ENCODE measurements around the gene SEMA3A. TPM values are rescaled to one million over a fixed set of nuclear protein-coding genes. Genes with fewer than 3 reads are reported as not detected.
A peak's percentile ranks its signal among the peaks of the same experiment; 100 is the strongest.
"Not testable (repeated sequence)": the region's sequence is repeated elsewhere in the genome, so short reads cannot be mapped to it uniquely, and the experiment has no call there.

Gene SEMA3A
- total RNA-seq (under 1 TPM; 0.15 to 0.79 (median 0.43) TPM), polyA plus RNA-seq (under 1 TPM; 0.05 to 0.32 (median 0.14) TPM)
- long read RNA-seq, donor 1 = 0 reads
- long read RNA-seq, donor 2, full-length matches to known transcripts = 1 of 1 reads
- long read RNA-seq, donor 2, partial matches to known transcripts = 0 of 1 reads
- long read RNA-seq, donor 2, other reads (novel, unspliced or antisense) = 0 of 1 reads

DNA sequence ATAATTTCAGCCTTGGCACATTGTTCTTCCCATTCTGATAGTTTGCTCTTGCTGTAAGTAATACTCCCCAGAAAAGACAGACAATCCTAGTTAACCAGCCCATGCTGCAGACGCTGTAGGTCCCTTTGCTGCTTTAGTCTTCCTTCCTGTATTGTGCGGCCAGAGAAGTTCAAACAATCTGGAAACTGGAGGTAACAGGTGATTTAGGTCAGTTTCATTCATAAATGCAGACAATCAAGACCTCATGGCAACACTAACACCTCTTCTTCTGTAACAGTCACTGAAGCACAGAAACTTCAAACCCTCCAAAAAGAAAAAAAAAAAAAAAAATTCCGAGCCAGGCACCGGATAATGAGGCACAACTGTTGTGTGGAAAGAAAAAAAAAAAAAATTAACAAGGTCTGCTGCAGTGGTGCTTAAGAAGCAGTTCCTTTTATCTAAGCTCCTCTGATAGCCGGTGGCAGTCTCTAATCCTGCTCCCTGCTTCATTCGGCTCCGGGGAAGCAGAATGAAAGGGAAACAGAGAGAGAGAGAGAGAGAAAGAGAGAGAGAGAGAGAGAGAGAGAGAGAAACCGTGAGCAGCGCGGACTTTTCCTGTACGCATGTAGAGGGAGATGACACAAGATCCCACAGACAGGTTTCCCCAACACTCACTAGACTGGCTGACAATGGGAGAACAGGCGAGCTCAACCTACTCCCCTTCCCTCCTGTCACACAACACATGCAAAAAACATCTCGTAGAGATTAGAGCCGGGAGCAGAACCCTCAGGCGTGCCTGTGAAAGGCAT lies at the start of gene SEMA3A:
TSS of gene SEMA3A (minus strand) at position 306 of the 788 bp plus-strand sequence. CDS start at position 103, 203 bp downstream.
- TF ChIP-seq, protein P1, sequence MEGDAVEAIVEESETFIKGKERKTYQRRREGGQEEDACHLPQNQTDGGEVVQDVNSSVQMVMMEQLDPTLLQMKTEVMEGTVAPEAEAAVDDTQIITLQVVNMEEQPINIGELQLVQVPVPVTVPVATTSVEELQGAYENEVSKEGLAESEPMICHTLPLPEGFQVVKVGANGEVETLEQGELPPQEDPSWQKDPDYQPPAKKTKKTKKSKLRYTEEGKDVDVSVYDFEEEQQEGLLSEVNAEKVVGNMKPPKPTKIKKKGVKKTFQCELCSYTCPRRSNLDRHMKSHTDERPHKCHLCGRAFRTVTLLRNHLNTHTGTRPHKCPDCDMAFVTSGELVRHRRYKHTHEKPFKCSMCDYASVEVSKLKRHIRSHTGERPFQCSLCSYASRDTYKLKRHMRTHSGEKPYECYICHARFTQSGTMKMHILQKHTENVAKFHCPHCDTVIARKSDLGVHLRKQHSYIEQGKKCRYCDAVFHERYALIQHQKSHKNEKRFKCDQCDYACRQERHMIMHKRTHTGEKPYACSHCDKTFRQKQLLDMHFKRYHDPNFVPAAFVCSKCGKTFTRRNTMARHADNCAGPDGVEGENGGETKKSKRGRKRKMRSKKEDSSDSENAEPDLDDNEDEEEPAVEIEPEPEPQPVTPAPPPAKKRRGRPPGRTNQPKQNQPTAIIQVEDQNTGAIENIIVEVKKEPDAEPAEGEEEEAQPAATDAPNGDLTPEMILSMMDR (IDR thresholded peaks at IDR 0.05) = no peak
- WGBS, 3 donors = 1 to 2% (median 2%) methylated on average over 15 of the region's 15 CpGs
- Histone ChIP-seq H3K4me3 (peak within 1 kb of the TSS; percentile 51), H3K9me3 (no peaks in the 10 kb centered on the region), H3K27ac (no peak within 1 kb of the TSS), H3K4me1 (no peaks in the 10 kb centered on the region), H3K36me3 (ENCODE audit: insufficient read depth in 1 of 2, low read depth in 1 of 2) (no peaks in the 10 kb centered on the region), H3K27me3 (ENCODE audit: insufficient read depth in 3 of 3, low read length in 2 of 3) (no peaks in the 10 kb centered on the region)
- ATAC-seq (peak; percentile 34 to 68 (median 66)), DNase-seq (no peak)
- intact Hi-C loops (cut with DNase I) = no loop called here

DNA sequence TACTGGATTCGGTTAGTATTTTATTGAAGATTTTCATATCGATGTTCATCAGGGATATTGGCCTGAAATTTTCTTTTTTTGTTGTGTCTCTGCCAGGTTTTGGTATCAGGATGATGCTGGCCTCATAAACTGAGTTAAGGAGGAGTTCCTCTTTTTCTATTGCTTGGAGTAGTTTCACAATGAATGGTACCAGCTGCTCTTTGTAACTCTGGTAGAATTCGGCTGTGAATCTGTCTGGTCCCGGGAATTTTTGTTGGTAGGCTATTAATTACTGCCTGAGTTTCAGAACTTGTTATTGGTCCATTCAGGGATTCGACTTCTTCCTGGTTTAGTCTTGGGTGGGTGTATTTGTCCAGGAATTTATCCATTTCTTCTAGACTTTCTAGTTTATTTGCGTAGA lies 48.4 kb upstream of the SEMA3A start:
- not testable (repeated sequence) for DNase-seq
- whole genome bisulfite sequencing, 3 donors = 89 to 94% (median 92%) methylated on average over 6 of the region's 6 CpGs

GRCh38 chr7:84238596-84238995 lies 44.0 kb upstream of the SEMA3A start:
- H3K36me3 ChIP-seq (ENCODE audit: insufficient read depth in 1 of 2, low read depth in 1 of 2) = no peaks in the 10 kb centered on the region
- WGBS, 3 donors = 91% methylated on average over 6 of the region's 6 CpGs
- H3K27me3 ChIP-seq (ENCODE audit: insufficient read depth in 3 of 3, low read length in 2 of 3) = no peaks in the 10 kb centered on the region
- intact Hi-C loops (cut with DNase I) = no loop called here
- DNase-seq (no peak), ATAC-seq (no peak)
- no peaks in the 10 kb centered on the region for H3K9me3 ChIP-seq
- no peak overlapping the region for H3K27ac ChIP-seq
- H3K4me1 ChIP-seq = no peaks in the 10 kb centered on the region
- H3K4me3 ChIP-seq = no peak overlapping the region
- TF ChIP-seq, protein P1 (IDR thresholded peaks at IDR 0.05) = no peak

More for the DNA sequence above, 48.4 kb upstream of the SEMA3A start:
- H3K4me3 ChIP-seq; ATAC-seq; H3K9me3 ChIP-seq; intact Hi-C loops (cut with DNase I); H3K27ac ChIP-seq; H3K36me3 ChIP-seq (ENCODE audit: insufficient read depth in 1 of 2, low read depth in 1 of 2); H3K4me1 ChIP-seq; H3K27me3 ChIP-seq (ENCODE audit: insufficient read depth in 3 of 3, low read length in 2 of 3): not testable (repeated sequence)

- Histone ChIP-seq H3K36me3 (ENCODE audit: insufficient read depth in 1 of 2, low read depth in 1 of 2) (no peaks in the 10 kb centered on the region), H3K9me3 (no peaks in the 10 kb centered on the region), H3K4me3 (no peak overlapping the region), H3K4me1 (no peaks in the 10 kb centered on the region), H3K27me3 (ENCODE audit: insufficient read depth in 3 of 3, low read length in 2 of 3) (no peaks in the 10 kb centered on the region), H3K27ac (no peak overlapping the region)
- 94 to 100% (median 97%) methylated on average over 1 of the region's 1 CpG for WGBS, 3 donors
- intact Hi-C loops (cut with DNase I) = no loop called here
- TF ChIP-seq, protein P1 (IDR thresholded peaks at IDR 0.05) = no peak
- DNase-seq (no peak), ATAC-seq (no peak)
These were observed 43.1 kb upstream of the SEMA3A start for GRCh38 chr7:84237533-84238173.

DNA sequence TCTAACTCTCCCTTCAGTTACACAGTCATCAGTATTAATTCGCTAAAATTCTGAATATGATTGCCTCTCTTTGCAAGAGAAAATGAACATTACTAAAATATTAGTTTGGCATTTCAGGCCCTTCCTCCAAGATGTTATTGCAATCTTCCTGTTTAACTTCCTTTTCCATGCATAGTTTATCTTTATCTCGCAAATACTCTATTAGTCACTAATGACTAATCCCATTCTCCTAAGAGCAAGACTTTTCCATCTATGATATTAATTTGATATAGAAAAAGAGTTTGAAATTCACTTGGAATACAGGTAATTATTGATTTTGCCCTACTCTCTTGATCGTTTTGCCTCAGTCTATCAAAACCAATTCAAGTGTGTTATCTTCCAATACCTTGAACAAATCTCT lies 41.8 kb upstream of the SEMA3A start:
- 85 to 94% (median 91%) methylated on average over 3 of the region's 3 CpGs for WGBS, 3 donors

More for the DNA sequence above, 41.8 kb upstream of the SEMA3A start:
- Histone ChIP-seq H3K27me3 (ENCODE audit: insufficient read depth in 3 of 3, low read length in 2 of 3) (no peaks in the 10 kb centered on the region), H3K27ac (no peak overlapping the region), H3K4me3 (no peak overlapping the region), H3K4me1 (no peaks in the 10 kb centered on the region), H3K36me3 (ENCODE audit: insufficient read depth in 1 of 2, low read depth in 1 of 2) (no peaks in the 10 kb centered on the region), H3K9me3 (no peaks in the 10 kb centered on the region)
- ATAC-seq (no peak), DNase-seq (no peak)
- TF ChIP-seq, protein P1 (IDR thresholded peaks at IDR 0.05) = no peak
- intact Hi-C loops (cut with DNase I) = no loop called here

Data from psoas muscle (tissue), 8 donors.